Esophagus muscularis mucosa (tissue), 4 donors: ENCODE data around the gene HNRNPL. TPM values are rescaled to one million over a fixed set of nuclear protein-coding genes. Genes with fewer than 3 reads are reported as not detected.
"Not testable (repeated sequence)": the region's sequence is repeated elsewhere in the genome, so short reads cannot be mapped to it uniquely, and the experiment has no call there.

Source experiments
- DNase-seq: peaks from one replicate; pipeline ENCODE4 v3.0.0-alpha.2; 2017; ENCODE audit errors: extremely low spot score
- H3K27ac ChIP-seq, 4 donors: fragments of 200-600 bp; sonication (generic); replicated peaks in 1 of 4; 1 replicate in 3 of 4; 2 replicates in 1 of 4; pipeline ENCODE4 v1.5.1; 2016 to 2019; ENCODE audit warnings: mild to moderate bottlenecking in 1 of 4
- H3K27me3 ChIP-seq, 4 donors: fragments of 200-600 bp; sonication (generic); one replicate each; pipeline versions ENCODE4 v1.5.1 to v1.6.0; 2016 to 2019
- H3K36me3 ChIP-seq, 4 donors: fragments of 200-600 bp; sonication (generic); one replicate each; pipeline ENCODE4 v1.5.1; 2016 to 2019
- H3K4me1 ChIP-seq, 4 donors: fragments of 200-600 bp; sonication (generic); one replicate each; pipeline ENCODE4 v1.5.1; 2016 to 2019
- H3K4me3 ChIP-seq, 4 donors: fragments of 200-600 bp; sonication (generic); 1 replicate in 2 of 4; 2 replicates in 2 of 4; pipeline ENCODE4 v1.5.1; 2016 to 2019; ENCODE audit warnings: mild to moderate bottlenecking in 4 of 4, moderate library complexity in 1 of 4
- H3K9me3 ChIP-seq, 4 donors: fragments of 200-600 bp; sonication (generic); 1 replicate in 3 of 4; 2 replicates in 1 of 4; pipeline ENCODE4 v1.5.1; 2016 to 2019
- CTCF ChIP-seq, 3 experiments: fragments of 200-600 bp in 2 of 3; fragments of 450-650 bp in 1 of 3; sonication (generic) in 2 of 3; IDR thresholded peaks; one replicate each; pipeline ENCODE4 v1.5.1; 2017 to 2019; ENCODE audit warnings: antibody characterized with exemption in 3 of 3, mild to moderate bottlenecking in 2 of 3, moderate library complexity in 1 of 3
- EP300 ChIP-seq: sonication (generic); formaldehyde crosslinking; IDR thresholded peaks from one replicate; pipeline ENCODE4 v1.6.1; 2017; ENCODE audit warnings: antibody characterized with exemption
- POLR2A ChIP-seq: fragments of 450-650 bp; IDR thresholded peaks from one replicate; pipeline ENCODE4 v1.6.1; 2017; ENCODE audit warnings: antibody characterized with exemption, moderate library complexity, mild to moderate bottlenecking, low read depth
- POLR2AphosphoS5 ChIP-seq, 2 donors: sonication (generic); formaldehyde crosslinking; IDR thresholded peaks; one replicate each; pipeline ENCODE4 v1.6.1; 2017; ENCODE audit warnings: antibody characterized with exemption in 2 of 2
- WGBS: methylation state at CpG from one replicate; pipeline ENCODE4 v1.1.5; 2018; 5-methylcytosine and 5-hydroxymethylcytosine counted together
- intact Hi-C: fragments of 100-400 bp; cut with DNase I; formaldehyde crosslinking; loops from one replicate; pipeline ENCODE4 v1.15.1; 2023
- total RNA-seq, 4 donors: library from RNA; depleted of rRNA; stranded (reverse); fragments of >200 nt; gene quantifications; one replicate each; pipeline versions ENCODE4 v1.1.0 to v1.2.1, GENCODE V29; 2016

Gene HNRNPL
- total RNA-seq, 4 donors from 2014 or later: 126 to 202 (median 180) TPM

- Histone ChIP-seq H3K9me3 (no peaks in the 10 kb centered on the region), H3K36me3 (peaks cover 16 to 53% (median 47%) of the 10 kb centered on the region in 4 donors), H3K27me3 (no peaks in the 10 kb centered on the region), H3K4me1 (peaks cover 42 to 67% (median 46%) of the 10 kb centered on the region in 4 donors), H3K27ac (peak overlapping the region; percentile 89 to 93 (median 92)), H3K4me3 (peak overlapping the region; percentile 69 to 76 (median 70))
- intact Hi-C loops: loop anchor here (10.0 kb wide), 1 partner anchor 196 kb away; no protein-coding TSS in a partner anchor
- WGBS: 3% methylated on average over 5 of the region's 16 CpGs
- TF ChIP-seq POLR2AphosphoS5 (IDR thresholded peaks at IDR 0.05): peak in 1 of 2 donors; percentile 14
- TF ChIP-seq EP300: no peak
- DNase-seq: no peak
These were observed 18.6 kb downstream of the HNRNPL start for GRCh38 chr19:38831142-38831605.

GRCh38 chr19:38830039-38830733, 19.6 kb downstream of the HNRNPL start:
- Histone ChIP-seq H3K4me1 (peaks cover 34 to 57% (median 42%) of the 10 kb centered on the region in 4 donors), H3K36me3 (peaks cover 12 to 53% (median 45%) of the 10 kb centered on the region in 4 donors), H3K9me3 (no peaks in the 10 kb centered on the region), H3K27me3 (no peaks in the 10 kb centered on the region), H3K4me3 (peak overlapping the region in 3 of 4 donors; percentile 69 to 76 (median 71)), H3K27ac (peak overlapping the region; percentile 89 to 93 (median 92))
- DNase-seq: no peak
- WGBS: 79% methylated on average over 4 of the region's 4 CpGs
- TF ChIP-seq POLR2A: no peak
- no peak for TF ChIP-seq CTCF (IDR thresholded peaks at IDR 0.05)
- no peak for TF ChIP-seq POLR2AphosphoS5 (IDR thresholded peaks at IDR 0.05)
- TF ChIP-seq EP300: no peak
- intact Hi-C loops: loop anchor here (10.0 kb wide), 1 partner anchor 195 kb away; no protein-coding TSS in a partner anchor

- H3K27ac ChIP-seq, intact Hi-C loops, H3K9me3 ChIP-seq, H3K27me3 ChIP-seq, DNase-seq, H3K4me3 ChIP-seq: not testable (repeated sequence)
- Histone ChIP-seq H3K4me1 (peaks cover 31 to 48% (median 40%) of the 10 kb centered on the region in 4 donors), H3K36me3 (peaks cover 15 to 51% (median 44%) of the 10 kb centered on the region in 4 donors)
- WGBS: 90% methylated on average over 7 of the region's 7 CpGs
These were observed 20.6 kb downstream of the HNRNPL start for GRCh38 chr19:38829203-38829602.

- DNase-seq: no peak
- Histone ChIP-seq H3K27ac (no peak overlapping the region), H3K36me3 (peaks cover 15 to 71% (median 64%) of the 10 kb centered on the region in 4 donors), H3K4me3 (no peak overlapping the region), H3K4me1 (peaks cover 22 to 40% (median 30%) of the 10 kb centered on the region in 4 donors), H3K27me3 (no peaks in the 10 kb centered on the region), H3K9me3 (no peaks in the 10 kb centered on the region)
- WGBS: 79% methylated on average over 6 of the region's 6 CpGs
- intact Hi-C loops: no loop called here
- TF ChIP-seq CTCF (IDR thresholded peaks at IDR 0.05) (no peak), POLR2A (no peak), EP300 (no peak), POLR2AphosphoS5 (IDR thresholded peaks at IDR 0.05) (no peak)
These were observed 22.8 kb downstream of the HNRNPL start for GRCh38 chr19:38826856-38827551.

- DNase-seq, H3K27ac ChIP-seq, H3K4me3 ChIP-seq, H3K27me3 ChIP-seq, H3K9me3 ChIP-seq, intact Hi-C loops: not testable (repeated sequence)
- WGBS: 88% methylated on average over 7 of the region's 7 CpGs
- Histone ChIP-seq H3K36me3 (peaks cover 15 to 82% (median 74%) of the 10 kb centered on the region in 4 donors), H3K4me1 (peaks cover 19 to 39% (median 28%) of the 10 kb centered on the region in 4 donors)
These were observed 23.9 kb downstream of the HNRNPL start for GRCh38 chr19:38825936-38826335.

- H3K27ac ChIP-seq, H3K4me3 ChIP-seq, H3K9me3 ChIP-seq, DNase-seq, intact Hi-C loops, H3K27me3 ChIP-seq: not testable (repeated sequence)
- Histone ChIP-seq H3K4me1 (peaks cover 0 to 10% (median 6%) of the 10 kb centered on the region in 4 donors), H3K36me3 (peaks cover 20 to 78% (median 66%) of the 10 kb centered on the region in 4 donors)
- WGBS: 92% methylated on average over 5 of the region's 29 CpGs
These were observed 28.5 kb downstream of the HNRNPL start for GRCh38 chr19:38821230-38821825.
